Measurements from ENCODE around the gene MDP1. TPM values are rescaled to one million over a fixed set of nuclear protein-coding genes. Genes with fewer than 3 reads are reported as not detected.

The MDP1 gene
- total RNA-seq, 1 experiment from 2014 or later: 12.6 TPM

- peaks cover 23% of the 10 kb centered on the region for H3K4me1 Mint-ChIP-seq
- peak within 1 kb of the TSS; percentile 99 for H3K27ac Mint-ChIP-seq
- DNase-seq (ENCODE audit: low spot score): peak; percentile 97
- H3K4me3 Mint-ChIP-seq: peak within 1 kb of the TSS; percentile 96
- POLR2A ChIA-PET: interaction anchor here (0.6 to 2.1 kb wide), 16 partner anchors 8 to 580 kb away, joined by 3 to 21 read pairs (median 4); partner anchors contain the start of genes DCAF11, EMC9, IPO4 and IRF9
- H3K36me3 Mint-ChIP-seq: peaks cover 31% of the 10 kb centered on the region
- peak; percentile 88 for ATAC-seq
- H3K27me3 Mint-ChIP-seq (ENCODE audit: low read depth): no peaks in the 10 kb centered on the region; the same call in 1 of the 2 replicates
- CTCF ChIA-PET: interaction anchor here (0.6 to 2.7 kb wide), 17 partner anchors 9 to 1011 kb away, joined by 3 to 15 read pairs (median 5); partner anchors contain the start of genes CIDEB, DCAF11, DHRS1 and IPO4
- H3K9me3 Mint-ChIP-seq: no peaks in the 10 kb centered on the region
- TF ChIP-seq ZNF219 (CRISPR knock-in tag; IDR thresholded peaks at IDR 0.05; ENCODE audit: borderline replicate concordance): no peak
- TF ChIP-seq GABPB1 (CRISPR knock-in tag; IDR thresholded peaks at IDR 0.05): peak; percentile 94
- peak; percentile 99 for TF ChIP-seq USF1 (CRISPR knock-in tag; IDR thresholded peaks at IDR 0.05)
- peak; percentile 52; the same call in 1 of the 2 replicates for TF ChIP-seq E2F5 (CRISPR knock-in tag; IDR thresholded peaks at IDR 0.05)
- TF ChIP-seq ERG (CRISPR knock-in tag; IDR thresholded peaks at IDR 0.05): no peak
- peak; percentile 83; the same call in 1 of the 2 replicates for TF ChIP-seq ESRRA (CRISPR knock-in tag; IDR thresholded peaks at IDR 0.05; ENCODE audit: borderline replicate concordance)
- TF ChIP-seq ZNF121 (CRISPR knock-in tag; IDR thresholded peaks at IDR 0.05): no peak
- TF ChIP-seq RELA (CRISPR knock-in tag; IDR thresholded peaks at IDR 0.05; ENCODE audit: borderline replicate concordance): 0 out of 2 replicates have a peak, but pooled peaks have one; percentile 45
- TF ChIP-seq CBFB (CRISPR knock-in tag; IDR thresholded peaks at IDR 0.05; ENCODE audit: low read depth): 0 out of 2 replicates have a peak, but pooled peaks have one; percentile 59
- TF ChIP-seq ZNF317 (CRISPR knock-in tag; IDR thresholded peaks at IDR 0.05; ENCODE audit: borderline replicate concordance, low read depth): no peak
- TF ChIP-seq PRDM15 (CRISPR knock-in tag; IDR thresholded peaks at IDR 0.05): no peak
- TF ChIP-seq ZBTB43 (CRISPR knock-in tag; IDR thresholded peaks at IDR 0.05): peak; percentile 46; the same call in 1 of the 2 replicates
- TF ChIP-seq NFE2L1 (CRISPR knock-in tag; IDR thresholded peaks at IDR 0.05): peak; percentile 51; the same call in 1 of the 2 replicates
- peak; percentile 62; the same call in 1 of the 2 replicates for TF ChIP-seq AR (CRISPR knock-in tag; IDR thresholded peaks at IDR 0.05)
- TF ChIP-seq ZNF416 (CRISPR knock-in tag; IDR thresholded peaks at IDR 0.05): peak; percentile 94; the same call in 1 of the 2 replicates
- peak; percentile 94 for TF ChIP-seq CREB1 (CRISPR knock-in tag; IDR thresholded peaks at IDR 0.05)
- no peak for TF ChIP-seq IRF1 (CRISPR knock-in tag; IDR thresholded peaks at IDR 0.05)
- TF ChIP-seq ZNF512 (CRISPR knock-in tag; IDR thresholded peaks at IDR 0.05; ENCODE audit: borderline replicate concordance): no peak
- no peak for TF ChIP-seq JAZF1 (CRISPR knock-in tag; IDR thresholded peaks at IDR 0.05)
- no peak for TF ChIP-seq ATF3 (CRISPR knock-in tag; conservative IDR thresholded peaks at IDR 0.05)
- no peak for TF ChIP-seq NR1H2 (CRISPR knock-in tag; IDR thresholded peaks at IDR 0.05)
Measured at GRCh38 chr14:24212924-24213865, 2.7 kb downstream of the MDP1 start, which contains the start of gene CHMP4A. Gene CHMP4A, minus strand, starts transcription at chr14:24213488. Its CDS starts 49 bp downstream, at chr14:24213439.

All from WTC11 (cell line).